Epithelial cell of alveolus of lung (primary cell): ENCODE data around the gene DOK5. TPM values are rescaled to one million over a fixed set of nuclear protein-coding genes. Genes with fewer than 3 reads are reported as not detected.

Experiments used
- total RNA-seq: library from RNA; depleted of rRNA; stranded (reverse); fragments of >200 nt; gene quantifications from 2 replicates; pipeline ENCODE4 v1.2.1, GENCODE V29; 2015

The DOK5 gene
- total RNA-seq = 2.1 and 4.3 TPM in 2 replicates

DNA sequence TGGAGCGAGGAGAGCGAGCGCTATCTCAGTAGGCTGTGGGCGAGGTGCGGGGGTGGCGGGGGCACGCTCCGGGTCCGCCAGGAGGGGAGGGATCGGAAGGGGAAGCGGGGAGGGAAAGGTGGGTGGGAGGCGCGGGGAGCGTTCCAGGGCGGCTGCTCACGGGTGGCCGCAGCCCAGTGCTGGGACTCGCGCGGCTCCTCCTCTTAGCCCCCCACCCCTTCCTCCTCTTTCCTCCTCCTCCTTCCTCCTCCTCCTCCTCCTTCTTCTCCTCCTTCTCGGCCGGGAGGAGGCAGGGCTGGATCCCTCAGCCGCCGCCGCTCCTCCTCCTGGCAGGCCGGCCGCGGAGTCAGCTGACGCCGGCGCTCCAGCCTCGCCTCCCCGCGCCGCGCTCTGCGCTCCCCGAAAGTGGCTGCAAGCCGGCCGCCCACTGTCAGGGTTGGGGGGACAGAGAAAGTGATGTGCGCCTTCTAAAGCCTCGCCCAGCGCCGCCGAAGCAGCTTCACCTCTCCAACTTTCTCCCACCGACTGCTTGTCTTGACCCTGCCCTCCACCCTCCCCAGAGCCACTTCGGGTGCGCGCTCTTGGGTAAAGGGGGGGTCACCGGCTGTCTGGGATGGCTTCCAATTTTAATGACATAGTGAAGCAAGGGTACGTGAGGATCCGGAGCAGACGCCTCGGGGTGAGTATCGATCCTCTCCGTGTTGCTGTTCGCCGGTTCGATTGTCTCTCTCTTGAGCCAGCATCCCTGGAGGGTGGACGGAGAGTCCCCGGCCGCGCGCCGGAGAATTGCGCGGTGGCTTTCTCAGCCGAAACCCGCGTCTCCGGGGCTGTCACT lies at the start of gene DOK5:
Gene DOK5 (plus strand): TSS at position 260 of the 835 bp plus-strand sequence. CDS start 354 bp downstream, at position 614.

